Stomach (tissue), 4 donors: ENCODE measurements around the gene FAM131A.

Source experiments
- POLR2A ChIP-seq, 4 donors: fragments of 450-650 bp; IDR thresholded peaks; one replicate each; pipeline ENCODE4 v1.6.1; 2016; ENCODE audit warnings: antibody characterized with exemption in 4 of 4, control low read depth in 2 of 4, mild to moderate bottlenecking in 1 of 4, moderate library complexity in 1 of 4
- TF ChIP-seq, protein P1 (sequence below), 7 experiments: fragments of 450-650 bp in 4 of 7; fragments of 200-600 bp in 3 of 7; sonication (generic) in 3 of 7; IDR thresholded peaks; one replicate each; pipeline ENCODE4 v1.5.1; 2016 to 2019; ENCODE audit warnings: antibody characterized with exemption in 7 of 7, control low read depth in 2 of 7, mild to moderate bottlenecking in 1 of 7

DNA sequence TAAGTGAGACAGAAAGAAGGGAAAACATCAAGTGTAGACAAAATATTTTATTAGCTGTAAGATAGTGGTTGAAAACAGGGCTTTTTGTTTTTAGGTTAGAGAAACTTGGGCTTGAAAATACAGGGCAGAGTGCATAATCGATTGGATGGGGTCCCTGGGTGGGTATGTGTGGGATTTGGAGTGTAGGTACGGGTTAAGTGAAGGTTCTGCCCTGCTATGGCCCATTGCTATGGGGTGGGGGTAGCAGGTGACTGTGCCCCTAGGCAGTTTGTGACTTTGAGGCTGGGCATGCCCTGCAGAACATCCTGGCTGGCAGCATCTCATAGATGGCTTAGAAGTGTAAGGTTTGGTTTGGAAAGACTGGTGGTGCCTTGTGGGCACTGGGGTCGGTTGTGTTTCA is 3.7 kb upstream of the FAM131A start:
- TF ChIP-seq, protein P1, sequence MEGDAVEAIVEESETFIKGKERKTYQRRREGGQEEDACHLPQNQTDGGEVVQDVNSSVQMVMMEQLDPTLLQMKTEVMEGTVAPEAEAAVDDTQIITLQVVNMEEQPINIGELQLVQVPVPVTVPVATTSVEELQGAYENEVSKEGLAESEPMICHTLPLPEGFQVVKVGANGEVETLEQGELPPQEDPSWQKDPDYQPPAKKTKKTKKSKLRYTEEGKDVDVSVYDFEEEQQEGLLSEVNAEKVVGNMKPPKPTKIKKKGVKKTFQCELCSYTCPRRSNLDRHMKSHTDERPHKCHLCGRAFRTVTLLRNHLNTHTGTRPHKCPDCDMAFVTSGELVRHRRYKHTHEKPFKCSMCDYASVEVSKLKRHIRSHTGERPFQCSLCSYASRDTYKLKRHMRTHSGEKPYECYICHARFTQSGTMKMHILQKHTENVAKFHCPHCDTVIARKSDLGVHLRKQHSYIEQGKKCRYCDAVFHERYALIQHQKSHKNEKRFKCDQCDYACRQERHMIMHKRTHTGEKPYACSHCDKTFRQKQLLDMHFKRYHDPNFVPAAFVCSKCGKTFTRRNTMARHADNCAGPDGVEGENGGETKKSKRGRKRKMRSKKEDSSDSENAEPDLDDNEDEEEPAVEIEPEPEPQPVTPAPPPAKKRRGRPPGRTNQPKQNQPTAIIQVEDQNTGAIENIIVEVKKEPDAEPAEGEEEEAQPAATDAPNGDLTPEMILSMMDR (IDR thresholded peaks at IDR 0.05) = no peak
- TF ChIP-seq POLR2A (IDR thresholded peaks at IDR 0.05) = no peak
